BJ (cell line): ENCODE data around the gene CR1L. TPM values are rescaled to one million over a fixed set of nuclear protein-coding genes. Genes with fewer than 3 reads are reported as not detected.
"Not testable (repeated sequence)": the region's sequence is repeated elsewhere in the genome, so short reads cannot be mapped to it uniquely, and the experiment has no call there.

Source experiments
- CTCF ChIA-PET: fragments of 350-600 bp; formaldehyde crosslinking; extraction: SDS; loops from one replicate; lab custom pipeline; 2021; ENCODE audit warnings: antibody characterized with exemption, inconsistent platforms; lab: Yijun Ruan, JAX
- POLR2A ChIA-PET: fragments of 300-600 bp; sonication (Branson Sonifier 250); formaldehyde crosslinking; extraction: SDS; loops from one replicate; lab custom pipeline; 2021; ENCODE audit warnings: antibody characterized with exemption; lab: Charles Lee
- DNase-seq: peaks from one replicate; pipeline ENCODE4 v3.0.0-alpha.2; 2011; ENCODE audit warnings: low read depth
- H3K27me3 ChIP-seq: 2 replicates; pipeline ENCODE4 v1.6.0; 2011; ENCODE audit warnings: low read length; ENCODE audit not compliant: control insufficient read depth, insufficient read depth
- H3K36me3 ChIP-seq: 2 replicates; pipeline ENCODE4 v1.5.1; 2011; ENCODE audit warnings: low read length; ENCODE audit not compliant: control insufficient read depth, insufficient read depth
- H3K4me3 ChIP-seq: 2 replicates; pipeline ENCODE4 v1.5.1; 2011; ENCODE audit warnings: low read depth, mild to moderate bottlenecking, control low read depth, low read length
- CTCF ChIP-seq: IDR thresholded peaks from 2 replicates; pipeline ENCODE4 v1.5.1; 2011; ENCODE audit warnings: low read depth, mild to moderate bottlenecking, control low read depth, inconsistent platforms, low read length, moderate library complexity; ENCODE audit not compliant: insufficient read depth
- polyA plus RNA-seq: library from polyadenylated mRNA; depleted of rRNA; stranded (reverse); fragments of >200 nt; gene quantifications from 2 replicates; pipeline ENCODE4 v1.2.3, GENCODE V29; 2011

The CR1L gene
- polyA plus RNA-seq, 1 experiment = not detected

GRCh38 chr1:207745839-207746767, 101.2 kb downstream of the CR1L start:
- no peak for TF ChIP-seq CTCF
- no peak for DNase-seq
- H3K36me3 ChIP-seq = no peaks in the 10 kb centered on the region
- ChIA-PET CTCF (interaction anchor here (0.7 kb wide), 1 partner anchor 51 kb away, joined by 3 read pairs; no protein-coding TSS in a partner anchor), POLR2A (no interaction called here)
- no peak overlapping the region for H3K4me3 ChIP-seq
- no peaks in the 10 kb centered on the region for H3K27me3 ChIP-seq

GRCh38 chr1:207747627-207748492, 102.9 kb downstream of the CR1L start:
- POLR2A ChIA-PET = no interaction called here
- Histone ChIP-seq H3K36me3 (no peaks in the 10 kb centered on the region), H3K4me3 (no peak overlapping the region), H3K27me3 (no peaks in the 10 kb centered on the region)
- no peak for DNase-seq
- CTCF ChIA-PET = no interaction called here
- TF ChIP-seq CTCF = no peak

GRCh38 chr1:207748737-207749528, 104.0 kb downstream of the CR1L start:
- Histone ChIP-seq H3K4me3 (no peak overlapping the region), H3K27me3 (no peaks in the 10 kb centered on the region), H3K36me3 (no peaks in the 10 kb centered on the region)
- TF ChIP-seq CTCF = no peak
- ChIA-PET POLR2A (no interaction called here), CTCF (no interaction called here)
- no peak for DNase-seq

GRCh38 chr1:207750631-207751305, 105.8 kb downstream of the CR1L start:
- Histone ChIP-seq H3K36me3 (no peaks in the 10 kb centered on the region), H3K4me3 (0 out of 2 replicates have a peak overlapping the region, but pooled peaks have one; percentile 66), H3K27me3 (no peaks in the 10 kb centered on the region)
- no peak for DNase-seq
- no peak for TF ChIP-seq CTCF
- ChIA-PET POLR2A (no interaction called here), CTCF (no interaction called here)

- DNase-seq, CTCF ChIA-PET, H3K36me3 ChIP-seq, POLR2A ChIA-PET, H3K27me3 ChIP-seq: not testable (repeated sequence)
- peak overlapping the region; percentile 66 for H3K4me3 ChIP-seq
These were observed 106.5 kb downstream of the CR1L start for GRCh38 chr1:207751463-207751789.
